ENCODE results near the gene IQCH.

Gene IQCH

DNA sequence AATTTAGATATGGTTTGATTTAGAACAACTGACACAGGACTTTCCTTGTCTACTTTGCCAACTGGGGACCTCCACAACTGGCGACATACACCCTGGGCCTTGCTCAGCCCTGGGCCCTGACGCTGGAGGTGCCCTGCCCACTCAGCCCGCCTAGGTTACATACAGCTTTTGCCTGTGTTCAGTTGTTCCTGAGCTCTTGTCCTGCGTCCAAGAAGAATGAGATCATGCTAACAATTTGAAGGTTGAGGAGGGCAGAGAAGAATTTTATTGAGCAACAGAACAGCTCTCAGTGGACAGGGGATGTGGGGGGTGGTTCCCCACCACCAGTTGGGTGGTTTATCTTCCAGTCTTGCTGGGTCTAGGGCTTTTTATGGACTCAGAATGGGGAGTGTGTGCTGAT lies 67.9 kb downstream of the IQCH start:
- TF ChIP-seq, protein P1, sequence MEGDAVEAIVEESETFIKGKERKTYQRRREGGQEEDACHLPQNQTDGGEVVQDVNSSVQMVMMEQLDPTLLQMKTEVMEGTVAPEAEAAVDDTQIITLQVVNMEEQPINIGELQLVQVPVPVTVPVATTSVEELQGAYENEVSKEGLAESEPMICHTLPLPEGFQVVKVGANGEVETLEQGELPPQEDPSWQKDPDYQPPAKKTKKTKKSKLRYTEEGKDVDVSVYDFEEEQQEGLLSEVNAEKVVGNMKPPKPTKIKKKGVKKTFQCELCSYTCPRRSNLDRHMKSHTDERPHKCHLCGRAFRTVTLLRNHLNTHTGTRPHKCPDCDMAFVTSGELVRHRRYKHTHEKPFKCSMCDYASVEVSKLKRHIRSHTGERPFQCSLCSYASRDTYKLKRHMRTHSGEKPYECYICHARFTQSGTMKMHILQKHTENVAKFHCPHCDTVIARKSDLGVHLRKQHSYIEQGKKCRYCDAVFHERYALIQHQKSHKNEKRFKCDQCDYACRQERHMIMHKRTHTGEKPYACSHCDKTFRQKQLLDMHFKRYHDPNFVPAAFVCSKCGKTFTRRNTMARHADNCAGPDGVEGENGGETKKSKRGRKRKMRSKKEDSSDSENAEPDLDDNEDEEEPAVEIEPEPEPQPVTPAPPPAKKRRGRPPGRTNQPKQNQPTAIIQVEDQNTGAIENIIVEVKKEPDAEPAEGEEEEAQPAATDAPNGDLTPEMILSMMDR (conservative IDR thresholded peaks at IDR 0.05) = no peak

DNA sequence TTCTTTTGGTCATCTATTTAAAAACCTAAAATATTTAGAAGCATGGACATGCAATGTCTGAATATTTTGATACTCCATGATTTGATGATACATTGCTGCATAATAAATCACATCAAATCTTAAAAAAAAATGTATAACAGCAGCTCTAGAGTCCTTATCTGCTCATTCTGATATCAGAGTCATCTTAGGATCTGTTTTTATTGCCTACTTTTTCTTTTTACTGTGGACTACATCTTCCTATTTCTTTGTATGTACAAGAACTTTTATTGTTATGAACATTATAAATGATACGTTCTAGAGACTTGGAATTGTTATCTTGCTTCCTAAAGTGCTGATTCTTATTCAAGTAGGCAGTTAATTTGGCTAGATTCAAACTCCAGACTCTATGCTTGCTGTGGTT lies 72.7 kb downstream of the IQCH start:
- TF ChIP-seq, protein P1 (conservative IDR thresholded peaks at IDR 0.05) = no peak
- no peak overlapping the region for H3K27ac ChIP-seq

More for the DNA sequence above, 67.9 kb downstream of the IQCH start:
- H3K27ac ChIP-seq = no peak overlapping the region

DNA sequence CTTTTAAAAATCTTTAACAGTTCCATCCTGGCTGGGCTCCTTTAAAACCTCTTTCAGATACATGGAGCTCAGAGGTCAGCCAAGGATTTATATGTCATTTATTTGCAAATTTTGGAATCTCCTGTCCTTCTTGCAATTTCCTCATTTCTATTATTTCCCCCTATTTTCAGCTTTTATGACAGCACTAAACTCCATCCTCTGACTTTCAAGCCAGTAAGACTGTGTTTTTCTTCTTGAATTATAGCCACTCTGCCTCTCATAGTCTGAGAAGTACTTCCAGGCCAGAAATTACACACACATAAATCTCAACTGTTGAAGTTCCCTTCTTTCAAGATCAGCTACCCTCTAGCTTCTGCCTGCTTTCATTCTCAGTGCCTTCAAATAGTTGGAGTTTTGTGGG lies 73.2 kb downstream of the IQCH start:
- no peak overlapping the region for H3K27ac ChIP-seq
- TF ChIP-seq, protein P1 (conservative IDR thresholded peaks at IDR 0.05) = no peak

DNA sequence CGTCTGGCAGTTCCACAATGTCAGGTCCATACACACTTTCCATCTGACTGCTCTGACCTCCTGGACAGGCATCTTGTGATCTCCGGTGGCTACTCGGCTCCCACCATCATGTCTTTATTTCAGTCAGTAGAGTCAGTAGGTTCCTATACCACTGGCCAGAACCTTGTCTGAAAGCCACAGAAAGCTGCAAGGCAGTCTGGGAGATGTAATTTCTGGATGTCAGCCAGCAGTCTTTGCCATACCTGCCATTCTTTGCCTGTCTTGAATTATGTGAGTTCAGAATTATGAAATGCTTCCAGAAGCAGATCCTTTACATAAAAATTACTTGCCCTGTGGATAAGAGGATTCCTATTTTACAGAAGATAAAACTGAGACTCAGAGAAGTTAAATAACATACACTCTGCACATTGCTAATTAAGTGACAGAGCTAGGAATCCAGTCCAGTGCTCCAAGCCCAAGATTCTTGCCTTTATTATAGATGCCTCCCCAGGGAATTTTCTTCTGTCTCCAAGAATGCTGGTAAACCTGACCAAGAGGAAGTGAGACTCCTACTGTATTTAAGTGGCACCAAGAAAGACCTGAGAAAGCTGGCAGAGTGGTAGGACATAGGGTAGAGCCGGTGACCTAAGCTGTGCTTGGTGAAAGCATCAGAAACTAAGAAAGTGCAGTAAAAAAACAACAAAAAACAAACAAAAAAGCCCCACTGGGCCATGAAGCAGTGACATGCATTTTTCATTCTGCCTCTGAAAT lies 75.6 kb downstream of the IQCH start:
- TF ChIP-seq, protein P1 (conservative IDR thresholded peaks at IDR 0.05) = no peak
- H3K27ac ChIP-seq = no peak overlapping the region

- no peak overlapping the region for H3K27ac ChIP-seq
- TF ChIP-seq, protein P1 (conservative IDR thresholded peaks at IDR 0.05) = no peak
Measured at GRCh38 chr15:67331676-67332075, 77.1 kb downstream of the IQCH start.

GRCh38 chr15:67335026-67335425 lies 80.4 kb downstream of the IQCH start:
- TF ChIP-seq, protein P1 (conservative IDR thresholded peaks at IDR 0.05) = no peak
- H3K27ac ChIP-seq = no peak overlapping the region

DNA sequence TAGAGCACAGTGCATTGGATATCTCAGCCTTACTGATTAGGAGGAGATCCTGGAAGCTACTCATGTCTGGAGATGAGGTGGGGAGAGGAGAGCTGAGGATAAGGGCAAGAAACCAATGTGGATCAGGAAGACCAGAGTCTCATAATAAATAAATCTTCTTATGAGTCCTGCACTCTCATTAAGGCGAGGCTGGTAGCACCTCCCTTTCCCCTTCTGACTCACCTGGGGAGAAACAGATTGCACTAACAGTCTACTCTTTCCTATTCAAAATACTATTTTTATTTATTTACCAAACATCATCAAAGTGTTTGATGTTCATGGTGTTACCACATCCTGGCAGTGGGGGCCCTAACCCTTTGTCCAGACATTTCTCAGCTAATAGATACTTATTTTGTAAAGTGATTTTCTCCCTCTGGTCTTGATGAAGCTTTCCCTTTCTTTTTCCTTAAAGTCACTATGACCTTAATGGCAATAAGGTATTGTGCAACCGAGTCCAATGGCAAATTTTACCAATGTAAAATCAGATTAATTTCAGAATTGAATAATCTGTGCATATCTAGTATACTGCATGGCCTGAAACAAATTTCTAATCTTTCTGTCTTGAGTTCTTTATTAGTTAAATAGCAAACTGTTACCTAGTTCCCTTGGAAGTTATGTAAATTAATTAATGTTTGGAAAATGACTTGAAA lies 81.1 kb downstream of the IQCH start:
- TF ChIP-seq, protein P1 (conservative IDR thresholded peaks at IDR 0.05) = no peak
- H3K27ac ChIP-seq = no peak overlapping the region
